GM12891 (cell line): Measurements from ENCODE around the gene FREY1.

Source experiments
- PAX5 ChIP-seq: IDR thresholded peaks from 2 replicates; pipeline ENCODE4 v1.6.1; 2011; ENCODE audit warnings: low read length, moderate library complexity, mild to moderate bottlenecking; ENCODE audit not compliant: insufficient read depth, severe bottlenecking
- POLR2A ChIP-seq: IDR thresholded peaks from 2 replicates; pipeline ENCODE4 v1.6.1; 2011; ENCODE audit warnings: low read depth, low read length, control low read depth
- POLR2AphosphoS5 ChIP-seq: IDR thresholded peaks from 2 replicates; pipeline ENCODE4 v1.6.1; 2011; ENCODE audit warnings: low read depth, low read length, control low read depth
- POU2F2 ChIP-seq: IDR thresholded peaks from 2 replicates; pipeline ENCODE4 v1.6.1; 2011; ENCODE audit warnings: low read depth, mild to moderate bottlenecking, control low read depth, low read length, moderate library complexity
- SPI1 ChIP-seq: IDR thresholded peaks from 2 replicates; pipeline ENCODE4 v1.6.1; 2011; ENCODE audit warnings: low read depth, low read length, control low read depth
- TAF1 ChIP-seq: IDR thresholded peaks from 2 replicates; pipeline ENCODE4 v1.6.1; 2011; ENCODE audit warnings: low read depth, low read length, control low read depth

DNA sequence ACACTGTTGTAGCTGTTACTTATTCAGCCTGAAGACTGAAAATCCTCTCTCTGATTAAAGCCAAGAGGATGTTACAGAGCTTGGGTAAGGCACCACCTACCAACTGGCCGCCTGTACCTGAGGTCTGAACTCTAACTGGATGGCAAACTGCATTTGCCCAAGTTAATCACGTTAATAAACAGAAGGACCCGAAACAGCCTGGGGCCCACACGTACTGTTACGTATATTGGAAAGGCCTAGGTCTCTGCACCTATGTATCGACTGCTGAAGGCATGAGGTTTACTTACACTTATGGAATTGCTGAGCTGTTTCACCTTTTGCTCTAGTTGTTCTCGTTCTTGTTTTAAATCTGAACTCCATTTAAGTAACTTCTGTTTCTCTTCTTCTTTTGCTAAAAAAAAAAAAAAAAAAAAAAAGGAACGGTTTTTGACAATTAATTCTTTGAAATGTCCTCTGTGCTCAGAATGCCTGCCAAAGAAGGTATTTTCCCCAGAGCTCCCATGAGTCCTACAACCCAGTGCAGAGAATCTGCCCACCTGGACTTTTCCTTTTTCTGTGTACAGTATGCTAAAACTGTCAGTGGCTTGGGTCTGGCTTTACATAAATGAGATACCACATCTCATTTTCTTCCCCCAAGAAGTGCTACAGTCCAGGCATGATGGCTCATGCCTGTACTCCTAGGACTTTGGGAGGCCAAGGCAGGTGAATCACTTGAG lies 28.4 kb upstream of the FREY1 start:
- TF ChIP-seq POLR2AphosphoS5 (no peak), TAF1 (no peak), POLR2A (no peak), POU2F2 (no peak), SPI1 (no peak), PAX5 (no peak)
